ENCODE data around the gene PEX26.

GRCh38 chr22:18101536-18101935 lies 23.7 kb downstream of the PEX26 start:
- TF ChIP-seq CTCF (IDR thresholded peaks at IDR 0.05; ENCODE audit: poor library complexity, severe bottlenecking) (no peak), SMC3 (conservative IDR thresholded peaks at IDR 0.05; ENCODE audit: poor library complexity) (no peak), EP300 (conservative IDR thresholded peaks at IDR 0.05; ENCODE audit: poor library complexity, severe bottlenecking) (no peak), TAF1 (IDR thresholded peaks at IDR 0.05; ENCODE audit: low read depth) (no peak), EZH2 (IDR thresholded peaks at IDR 0.05; ENCODE audit: borderline replicate concordance, insufficient read depth, low read length, poor library complexity, severe bottlenecking) (no peak)

Measured in neural cell (in vitro differentiated cells).